HG03025 (cell line): ENCODE data around the gene SPRYD3.
"Not testable (repeated sequence)": the region's sequence is repeated elsewhere in the genome, so short reads cannot be mapped to it uniquely, and the experiment has no call there.

Experiments used
- ATAC-seq: cut with Tn5 transposase; IDR thresholded peaks from one replicate; pipeline ENCODE4 v1.9.1; 2021; ENCODE audit warnings: mild to moderate bottlenecking, moderate library complexity; ENCODE audit not compliant: unreplicated experiment, low FRiP score

Gene SPRYD3

GRCh38 chr12:53079226-53080117 lies at the start of gene SPRYD3:
Gene SPRYD3, minus strand, starts transcription at chr12:53079390. Its CDS starts 57 bp downstream, at chr12:53079333.
- ATAC-seq = peak; percentile 94

DNA sequence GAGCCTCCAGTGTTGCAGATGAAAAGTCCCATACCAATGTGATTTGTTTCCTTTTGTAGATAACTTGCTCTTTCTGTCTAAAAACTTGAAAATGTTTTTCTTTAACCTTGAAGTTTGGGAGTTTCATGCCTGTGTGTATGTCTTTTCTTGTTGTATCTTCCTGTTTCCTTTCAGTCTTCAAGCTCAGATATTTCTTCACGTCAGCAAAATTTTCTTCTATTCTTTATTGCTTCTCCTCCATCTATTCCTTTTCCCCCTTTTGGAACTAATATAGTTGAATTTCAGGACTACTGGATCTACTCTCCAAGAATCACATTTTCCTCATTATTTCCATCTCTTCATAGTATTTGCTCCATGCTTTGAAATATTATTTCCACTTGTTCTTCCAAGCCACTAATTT lies 48.0 kb upstream of the SPRYD3 start:
- no peak for ATAC-seq

DNA sequence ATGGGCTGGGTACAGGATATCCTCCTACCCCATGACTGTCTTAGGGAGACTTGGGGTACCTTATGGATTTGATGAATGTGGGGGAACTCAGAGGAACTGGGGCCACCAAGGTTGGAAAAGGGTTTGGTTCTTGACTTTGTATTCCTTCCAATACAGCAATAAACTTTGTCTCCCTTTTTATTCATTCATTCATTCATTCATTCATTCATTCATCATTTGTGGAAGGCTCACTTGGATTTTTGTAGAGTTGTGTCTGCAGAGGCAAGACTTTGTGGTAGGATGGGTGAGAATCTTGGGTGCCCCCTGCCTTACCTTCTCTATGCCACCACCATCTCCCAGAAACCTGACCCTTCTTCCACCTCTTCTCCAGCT lies 45.1 kb upstream of the SPRYD3 start:
- no peak for ATAC-seq

GRCh38 chr12:53123578-53124351 lies 44.6 kb upstream of the SPRYD3 start:
- no peak for ATAC-seq

- no peak for ATAC-seq
These were observed 43.8 kb upstream of the SPRYD3 start for GRCh38 chr12:53122961-53123468.

GRCh38 chr12:53120685-53121525 lies 41.7 kb upstream of the SPRYD3 start:
- ATAC-seq = no peak

- ATAC-seq = no peak
These were observed 39.6 kb upstream of the SPRYD3 start for GRCh38 chr12:53118751-53119300.

GRCh38 chr12:53115891-53116648 lies 36.9 kb upstream of the SPRYD3 start:
- ATAC-seq = no peak

DNA sequence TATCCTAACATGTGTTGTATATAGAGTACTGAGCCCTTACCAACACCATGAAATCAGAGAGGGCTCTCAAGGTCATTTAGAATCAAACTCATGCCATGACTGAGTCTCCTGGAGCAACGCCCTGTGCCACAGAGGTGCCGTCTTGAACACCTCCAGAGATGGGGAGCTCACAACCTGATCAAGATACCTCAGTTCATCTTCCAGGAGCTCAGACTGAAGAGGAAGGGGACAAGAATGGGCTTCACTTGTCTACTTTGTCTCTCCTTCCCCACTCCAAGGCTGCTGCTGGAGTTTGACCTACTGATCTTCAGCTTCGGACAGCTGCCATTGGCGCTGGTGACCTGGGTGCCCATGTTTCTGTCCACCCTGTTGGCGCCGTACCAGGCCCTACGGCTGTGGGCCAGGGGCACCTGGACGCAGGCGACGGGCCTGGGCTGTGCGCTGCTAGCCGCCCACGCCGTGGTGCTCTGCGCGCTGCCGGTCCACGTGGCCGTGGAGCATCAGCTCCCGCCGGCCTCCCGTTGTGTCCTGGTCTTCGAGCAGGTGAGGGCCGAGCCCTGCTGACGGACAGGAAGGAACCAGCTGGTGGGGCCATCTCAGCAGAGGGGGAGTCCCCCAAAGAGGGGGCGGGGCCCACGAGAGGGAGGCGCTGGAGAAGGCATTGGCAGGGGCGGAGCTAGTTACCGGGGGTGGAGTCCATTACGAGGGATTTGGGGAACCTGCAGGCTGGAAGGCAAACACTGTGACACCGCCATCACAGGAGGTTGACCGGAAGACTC lies 36.1 kb upstream of the SPRYD3 start:
- no peak for ATAC-seq

DNA sequence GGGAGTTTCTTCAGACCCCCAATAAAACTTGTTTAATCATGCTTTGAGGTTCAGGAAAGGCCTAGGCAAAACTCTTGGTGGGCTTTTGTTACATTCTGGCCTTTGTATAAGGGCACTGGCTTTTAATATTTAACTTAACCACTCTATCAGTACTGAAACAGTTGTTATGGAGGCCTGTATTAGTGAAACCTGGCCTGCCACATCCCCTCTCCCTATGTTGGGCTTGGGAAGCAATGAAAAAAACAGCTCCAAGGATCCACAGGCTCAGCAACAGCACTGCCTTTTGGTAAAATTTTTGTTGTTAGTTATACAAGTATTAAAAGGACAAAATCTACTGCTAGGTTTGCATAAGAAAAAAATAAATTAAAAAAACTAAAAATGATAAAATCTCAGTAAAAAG lies 34.8 kb upstream of the SPRYD3 start:
- ATAC-seq = no peak

DNA sequence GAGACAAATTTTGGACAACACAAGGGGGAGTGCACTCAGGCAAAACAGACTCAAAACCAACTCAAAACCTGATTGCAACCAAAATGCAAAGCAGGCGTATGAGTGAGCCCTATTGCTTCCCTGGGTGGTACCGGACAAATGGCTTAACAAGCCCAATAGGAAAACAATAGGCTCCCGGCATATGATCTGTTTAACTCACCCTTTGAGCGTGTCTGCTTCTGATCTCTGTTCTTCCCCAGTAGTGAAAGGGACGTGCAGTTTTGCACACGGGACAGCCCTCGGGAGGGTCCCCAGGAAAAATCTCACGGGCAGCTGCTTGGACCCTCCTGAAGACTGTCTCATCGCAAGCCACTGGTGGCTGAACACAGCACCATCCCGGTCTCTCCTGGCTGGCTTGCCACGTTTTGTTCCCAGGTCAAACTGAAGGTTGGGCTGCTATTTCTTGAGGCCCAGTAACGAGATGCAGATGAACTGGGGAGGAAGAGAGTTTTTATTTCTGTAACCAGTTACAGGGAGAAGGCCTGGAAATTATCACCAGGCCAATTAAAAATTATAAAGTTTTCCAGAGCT lies 34.0 kb upstream of the SPRYD3 start:
- no peak for ATAC-seq

DNA sequence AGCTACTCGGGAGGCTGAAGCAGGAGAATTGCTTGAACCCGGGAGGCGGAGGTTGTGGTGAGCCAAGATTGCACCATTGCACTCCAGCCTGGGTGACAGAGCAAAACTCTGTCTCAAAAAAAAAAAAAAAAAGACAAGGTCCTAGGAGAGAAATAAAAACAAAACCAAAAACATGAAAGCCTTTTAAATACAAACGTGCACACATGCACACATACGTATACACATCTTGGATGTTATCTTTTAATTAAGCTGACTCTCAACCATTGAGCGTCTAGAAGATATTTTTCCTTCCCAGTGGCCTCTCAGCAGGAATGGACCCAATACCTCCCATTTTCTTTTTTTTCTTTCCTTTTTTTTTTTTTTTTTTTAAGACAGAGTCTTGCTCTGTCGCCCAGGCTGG lies 33.2 kb upstream of the SPRYD3 start:
- ATAC-seq = not testable (repeated sequence)

GRCh38 chr12:53107122-53107521 lies 27.9 kb upstream of the SPRYD3 start:
- ATAC-seq = no peak

GRCh38 chr12:53105712-53106439 lies 26.7 kb upstream of the SPRYD3 start:
- ATAC-seq = no peak

- ATAC-seq = no peak
These were observed 26.1 kb upstream of the SPRYD3 start for GRCh38 chr12:53105256-53105655.

DNA sequence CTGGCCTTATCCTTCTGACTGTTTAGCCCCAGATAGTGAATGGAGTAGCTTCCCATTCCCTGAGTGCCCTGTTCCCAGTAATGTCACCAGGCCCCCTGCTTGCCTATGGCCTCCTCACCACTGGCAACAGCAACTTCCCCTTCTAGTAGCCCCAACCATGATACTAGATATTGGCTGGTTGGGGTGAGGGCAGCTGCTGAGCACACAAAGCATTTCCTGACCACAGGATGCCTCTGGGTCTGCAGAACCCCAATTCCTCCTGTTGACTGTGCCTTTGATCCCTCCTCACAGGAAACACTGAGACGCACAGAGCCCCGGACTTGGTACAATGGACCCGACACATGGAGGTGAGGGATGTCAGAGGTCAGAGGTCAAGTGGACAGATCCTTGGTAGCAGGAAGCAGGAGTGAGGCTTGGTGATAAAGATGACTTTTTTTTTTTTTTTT lies 24.7 kb upstream of the SPRYD3 start:
- ATAC-seq = no peak

- ATAC-seq = no peak
These were observed 24.0 kb upstream of the SPRYD3 start, which contains the start of gene SOAT2 for GRCh38 chr12:53102883-53103807. Gene SOAT2, plus strand, starts transcription at chr12:53103486. Its CDS starts 92 bp downstream, at chr12:53103578.
